Nephron progenitor cell (in vitro differentiated cells): ENCODE data around the gene USP3.

ENCODE experiments used
- DNase-seq: peaks from one replicate; pipeline ENCODE4 v3.0.0; 2021
- H3K27ac Mint-ChIP-seq: 2 replicates; pipeline ENCODE4 v1.8.0; 2021; ENCODE audit warnings: mild to moderate bottlenecking, moderate library complexity, mixed read lengths
- H3K27me3 Mint-ChIP-seq: 2 replicates; pipeline ENCODE4 v1.8.0; 2021; ENCODE audit warnings: mild to moderate bottlenecking, low read depth, mixed read lengths; ENCODE audit not compliant: poor library complexity
- H3K36me3 Mint-ChIP-seq: 2 replicates; pipeline ENCODE4 v1.8.0; 2021; ENCODE audit warnings: low read depth, mixed read lengths
- H3K4me1 Mint-ChIP-seq: 2 replicates; pipeline ENCODE4 v1.8.0; 2021; ENCODE audit warnings: mixed read lengths
- H3K4me3 Mint-ChIP-seq: 2 replicates; pipeline ENCODE4 v1.8.0; 2021; ENCODE audit warnings: mild to moderate bottlenecking, moderate library complexity, mixed read lengths
- H3K9me3 Mint-ChIP-seq: 2 replicates; pipeline ENCODE4 v1.8.0; 2021; ENCODE audit warnings: mild to moderate bottlenecking, moderate library complexity, mixed read lengths
- CTCF ChIP-seq: fragments of 200-600 bp; sonication (generic); IDR thresholded peaks from 2 replicates; pipeline ENCODE4 v1.5.0; 2021; ENCODE audit warnings: antibody characterized with exemption

USP3 gene

DNA sequence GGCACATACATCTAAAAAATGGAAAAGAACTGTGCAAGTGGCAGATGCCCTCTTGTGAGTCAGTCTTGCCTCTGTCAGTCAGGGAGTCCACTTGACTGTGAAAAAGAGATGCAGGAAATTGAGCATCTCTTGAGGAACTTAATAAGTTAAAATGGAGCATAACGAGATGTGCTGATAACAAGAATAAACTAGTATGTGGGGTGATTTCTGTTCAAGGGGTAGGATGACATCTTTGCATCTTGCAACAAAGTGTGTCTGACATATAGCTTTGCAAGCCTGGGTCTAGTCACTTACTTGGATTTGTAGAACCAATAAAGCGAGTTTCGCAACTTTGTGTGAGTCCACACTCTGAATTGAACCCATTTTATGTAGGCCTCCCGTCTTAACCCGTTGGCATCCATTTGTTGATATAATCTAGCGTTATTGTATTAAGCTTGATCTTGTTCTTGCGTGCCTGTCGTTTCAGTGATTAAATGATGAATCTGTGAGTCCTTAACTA is 2.2 kb downstream of the USP3 start:
- H3K27me3 Mint-ChIP-seq: no peaks in the 10 kb centered on the region
- H3K4me1 Mint-ChIP-seq: peaks cover 82% of the 10 kb centered on the region
- no peak overlapping the region for H3K27ac Mint-ChIP-seq
- peak overlapping the region; percentile 92 for H3K4me3 Mint-ChIP-seq
- no peaks in the 10 kb centered on the region for H3K36me3 Mint-ChIP-seq
- TF ChIP-seq CTCF: no peak
- no peaks in the 10 kb centered on the region for H3K9me3 Mint-ChIP-seq
- DNase-seq: no peak

DNA sequence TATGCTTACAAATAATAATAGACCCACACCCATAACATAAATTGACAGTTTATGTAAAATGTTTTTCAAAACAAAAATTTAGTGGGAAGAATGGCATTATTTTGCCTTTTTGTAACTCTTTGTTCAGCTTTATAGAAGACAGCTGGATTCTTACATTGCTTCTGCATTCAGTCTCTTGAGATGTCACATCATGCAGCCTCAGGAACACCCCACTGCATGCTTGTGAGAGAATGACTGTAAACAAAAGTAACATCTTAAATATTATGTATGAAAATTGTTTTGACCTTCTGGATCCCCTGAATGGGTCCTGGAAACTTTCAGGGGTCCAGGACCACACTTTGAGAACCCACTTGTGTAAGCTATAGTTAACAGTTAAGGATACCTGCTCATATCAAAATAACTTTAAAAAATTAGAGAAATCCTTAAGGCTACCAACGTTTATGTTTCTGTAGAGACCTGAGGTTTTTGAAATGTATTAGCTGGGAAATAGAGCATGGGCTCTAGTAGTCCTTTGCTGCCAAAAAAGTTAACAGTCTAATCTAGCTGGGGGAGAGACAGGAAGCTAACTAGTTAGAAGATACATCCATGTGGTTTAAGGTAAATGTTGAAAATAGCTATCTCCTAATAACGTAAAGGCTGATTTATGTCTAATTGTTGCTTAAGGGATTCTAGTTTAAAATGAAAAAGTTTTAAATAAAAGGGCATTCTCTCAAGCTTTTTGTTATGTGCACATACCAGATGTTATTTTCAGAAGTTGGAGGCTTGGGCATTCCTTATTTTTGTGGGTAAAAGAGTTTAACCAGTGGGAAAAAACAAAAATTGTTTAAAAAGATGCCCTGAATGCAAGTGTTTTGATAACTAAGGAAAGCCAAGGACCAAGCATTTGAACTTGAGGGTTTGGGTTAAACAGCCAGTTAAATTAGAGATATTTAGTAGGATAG is 3.8 kb downstream of the USP3 start:
- H3K9me3 Mint-ChIP-seq: no peaks in the 10 kb centered on the region
- no peak for DNase-seq
- peaks cover 8% of the 10 kb centered on the region for H3K36me3 Mint-ChIP-seq
- no peak for TF ChIP-seq CTCF
- peak overlapping the region; percentile 42 for H3K4me3 Mint-ChIP-seq
- H3K4me1 Mint-ChIP-seq: peaks cover 77% of the 10 kb centered on the region
- no peak overlapping the region for H3K27ac Mint-ChIP-seq
- H3K27me3 Mint-ChIP-seq: no peaks in the 10 kb centered on the region

GRCh38 chr15:63509056-63509954 is 4.9 kb downstream of the USP3 start:
- no peak overlapping the region for H3K4me3 Mint-ChIP-seq

GRCh38 chr15:63509955-63510940 is 5.9 kb downstream of the USP3 start:
- peak overlapping the region; percentile 57 for H3K27ac Mint-ChIP-seq
- no peaks in the 10 kb centered on the region for H3K27me3 Mint-ChIP-seq
- TF ChIP-seq CTCF: no peak
- no peak for DNase-seq
- H3K36me3 Mint-ChIP-seq: peaks cover 8% of the 10 kb centered on the region
- H3K9me3 Mint-ChIP-seq: no peaks in the 10 kb centered on the region
- H3K4me3 Mint-ChIP-seq: peak overlapping the region; percentile 34
- H3K4me1 Mint-ChIP-seq: peaks cover 79% of the 10 kb centered on the region

More at GRCh38 chr15:63509056-63509954, 4.9 kb downstream of the USP3 start:
- H3K27me3 Mint-ChIP-seq: no peaks in the 10 kb centered on the region
- peaks cover 8% of the 10 kb centered on the region for H3K36me3 Mint-ChIP-seq
- H3K9me3 Mint-ChIP-seq: no peaks in the 10 kb centered on the region
- TF ChIP-seq CTCF: no peak
- no peak for DNase-seq
- H3K4me1 Mint-ChIP-seq: peaks cover 72% of the 10 kb centered on the region
- no peak overlapping the region for H3K27ac Mint-ChIP-seq

DNA sequence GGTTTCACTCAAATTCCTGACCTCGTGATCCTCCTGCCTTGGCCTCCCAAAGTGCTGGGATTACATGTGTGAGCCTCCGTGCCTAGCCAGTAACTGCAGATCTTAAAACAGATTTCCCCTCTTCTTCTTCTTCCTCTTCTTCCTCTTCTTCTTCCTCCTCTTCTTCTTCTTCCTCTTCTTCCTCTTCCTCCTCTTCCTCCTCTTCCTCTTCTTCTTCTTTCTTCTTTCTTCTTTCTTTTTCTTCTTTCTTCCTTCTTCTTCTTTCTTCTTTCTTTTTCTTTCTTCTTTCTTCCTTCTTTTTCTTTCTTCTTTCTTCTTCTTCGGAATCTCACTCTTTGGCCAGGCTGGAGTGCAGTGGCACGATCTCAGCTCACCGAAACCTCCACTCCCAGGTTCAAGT is 7.8 kb downstream of the USP3 start:
- H3K27ac Mint-ChIP-seq: peak overlapping the region; percentile 60
- no peaks in the 10 kb centered on the region for H3K9me3 Mint-ChIP-seq
- no peak for TF ChIP-seq CTCF
- no peak for DNase-seq
- peaks cover 10% of the 10 kb centered on the region for H3K36me3 Mint-ChIP-seq
- no peaks in the 10 kb centered on the region for H3K27me3 Mint-ChIP-seq
- H3K4me1 Mint-ChIP-seq: peaks cover 81% of the 10 kb centered on the region
- no peak overlapping the region for H3K4me3 Mint-ChIP-seq
